NT2/D1 (cell line): ENCODE measurements around the gene IGLL1.
"Not testable (repeated sequence)": the region's sequence is repeated elsewhere in the genome, so short reads cannot be mapped to it uniquely, and the experiment has no call there.

Experiments
- SUZ12 ChIP-seq: IDR thresholded peaks from 2 replicates; pipeline ENCODE4 v1.6.1; 2011; ENCODE audit not compliant: insufficient read length, insufficient read depth; ENCODE audit errors: extremely low read depth
- YY1 ChIP-seq: IDR thresholded peaks from 2 replicates; pipeline ENCODE4 v1.6.1; 2011; ENCODE audit not compliant: insufficient read length, insufficient read depth
- ZNF274 ChIP-seq: IDR thresholded peaks from 2 replicates; pipeline ENCODE4 v1.6.1; 2011; ENCODE audit warnings: mild to moderate bottlenecking, low read depth, low read length

DNA sequence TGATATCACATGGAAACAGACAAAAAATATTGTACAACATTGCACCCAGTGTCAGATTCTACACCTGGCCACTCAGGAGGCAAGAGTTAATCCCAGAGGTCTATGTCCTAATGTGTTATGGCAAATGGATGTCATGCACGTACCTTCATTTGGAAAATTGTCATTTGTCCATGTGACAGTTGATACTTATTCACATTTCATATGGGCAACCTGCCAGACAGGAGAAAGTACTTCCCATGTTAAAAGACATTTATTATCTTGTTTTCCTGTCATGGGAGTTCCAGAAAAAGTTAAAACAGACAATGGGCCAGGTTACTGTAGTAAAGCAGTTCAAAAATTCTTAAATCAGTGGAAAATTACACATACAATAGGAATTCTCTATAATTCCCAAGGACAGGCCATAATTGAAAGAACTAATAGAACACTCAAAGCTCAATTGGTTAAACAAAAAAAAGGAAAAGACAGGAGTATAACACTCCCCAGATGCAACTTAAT lies 36.5 kb downstream of the IGLL1 start:
- not testable (repeated sequence) for TF ChIP-seq ZNF274, YY1, SUZ12
